Neural progenitor cell (in vitro differentiated cells): Measurements from ENCODE around the gene STX8.

Source experiments
- EZH2phosphoT487 ChIP-seq: fragments of 200-600 bp; sonication (generic); IDR thresholded peaks from 2 replicates; pipeline ENCODE4 v1.6.1; 2017; ENCODE audit warnings: antibody characterized with exemption
- TF ChIP-seq, protein P1 (sequence below): fragments of 200-600 bp; sonication (generic); IDR thresholded peaks from 2 replicates; pipeline ENCODE4 v1.5.1; 2017; ENCODE audit warnings: antibody characterized with exemption, mild to moderate bottlenecking

- TF ChIP-seq, protein P1, sequence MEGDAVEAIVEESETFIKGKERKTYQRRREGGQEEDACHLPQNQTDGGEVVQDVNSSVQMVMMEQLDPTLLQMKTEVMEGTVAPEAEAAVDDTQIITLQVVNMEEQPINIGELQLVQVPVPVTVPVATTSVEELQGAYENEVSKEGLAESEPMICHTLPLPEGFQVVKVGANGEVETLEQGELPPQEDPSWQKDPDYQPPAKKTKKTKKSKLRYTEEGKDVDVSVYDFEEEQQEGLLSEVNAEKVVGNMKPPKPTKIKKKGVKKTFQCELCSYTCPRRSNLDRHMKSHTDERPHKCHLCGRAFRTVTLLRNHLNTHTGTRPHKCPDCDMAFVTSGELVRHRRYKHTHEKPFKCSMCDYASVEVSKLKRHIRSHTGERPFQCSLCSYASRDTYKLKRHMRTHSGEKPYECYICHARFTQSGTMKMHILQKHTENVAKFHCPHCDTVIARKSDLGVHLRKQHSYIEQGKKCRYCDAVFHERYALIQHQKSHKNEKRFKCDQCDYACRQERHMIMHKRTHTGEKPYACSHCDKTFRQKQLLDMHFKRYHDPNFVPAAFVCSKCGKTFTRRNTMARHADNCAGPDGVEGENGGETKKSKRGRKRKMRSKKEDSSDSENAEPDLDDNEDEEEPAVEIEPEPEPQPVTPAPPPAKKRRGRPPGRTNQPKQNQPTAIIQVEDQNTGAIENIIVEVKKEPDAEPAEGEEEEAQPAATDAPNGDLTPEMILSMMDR: no peak
- TF ChIP-seq EZH2phosphoT487: no peak
These were observed 165.7 kb downstream of the STX8 start for GRCh38 chr17:9409878-9410277.
